ENCODE data around the gene LIN7B.
"Not testable (repeated sequence)": the region's sequence is repeated elsewhere in the genome, so short reads cannot be mapped to it uniquely, and the experiment has no call there.

Gene LIN7B

DNA sequence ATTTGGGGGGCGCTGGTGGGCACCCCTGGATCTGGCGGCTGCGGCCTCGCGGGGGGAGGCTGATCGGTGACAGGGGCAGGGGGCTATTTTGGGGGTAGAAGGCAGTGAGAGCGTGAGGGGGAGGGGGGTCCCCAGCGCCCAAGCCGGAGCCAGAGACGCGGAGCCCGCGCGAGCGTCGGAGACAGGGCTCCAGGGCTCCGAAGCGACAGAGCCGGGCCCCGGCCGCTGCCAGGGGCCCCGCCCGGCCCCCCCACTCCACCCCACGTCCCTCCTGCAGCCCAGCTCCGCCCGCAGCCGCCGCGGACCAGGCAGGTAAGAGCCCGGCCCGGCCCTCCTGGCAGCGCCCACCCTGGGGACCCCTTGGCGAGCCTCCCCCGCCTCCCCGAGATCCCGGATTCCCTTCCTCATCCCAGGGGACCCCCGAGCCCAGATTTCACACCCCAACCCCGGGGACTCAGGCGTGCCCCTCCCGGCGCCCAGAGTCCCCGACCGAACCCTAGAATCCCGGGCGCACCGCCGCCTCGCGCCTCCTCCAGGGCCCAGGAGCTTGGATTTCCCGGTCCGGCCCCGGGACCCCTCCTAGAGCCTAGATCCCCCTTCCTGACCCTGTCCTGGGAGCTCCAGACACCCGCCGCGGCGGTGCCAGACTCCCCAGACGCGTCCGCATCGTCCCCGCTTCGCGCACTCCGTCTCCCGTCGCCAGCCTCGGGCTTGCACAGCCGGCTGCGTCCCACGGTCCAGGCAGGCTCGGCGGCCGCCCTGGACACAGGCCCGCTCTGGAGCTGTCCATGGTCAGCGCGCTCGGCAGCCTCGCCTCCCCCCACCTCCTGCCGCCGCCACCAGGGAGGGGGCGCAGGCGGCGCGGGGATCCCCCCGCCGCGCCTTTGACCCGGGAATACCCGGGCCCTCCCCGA lies 5.5 kb downstream of the LIN7B start, which contains the start of gene PPFIA3:
PPFIA3 (plus strand) TSS at position 134 of the 914 bp plus-strand sequence. CDS start 8,330 bp downstream, outside the sequence.
- H3K4me1 Mint-ChIP-seq: peaks cover 31 to 49% of the 10 kb centered on the region in 2 donors
- no peak for DNase-seq
- ATAC-seq (replicated peaks): no peak
- H3K27me3 Mint-ChIP-seq: peaks cover 13 to 21% of the 10 kb centered on the region in 2 donors
- H3K27ac Mint-ChIP-seq: peak within 1 kb of the TSS; percentile 95
- H3K9me3 Mint-ChIP-seq: no peaks in the 10 kb centered on the region
- H3K4me3 Mint-ChIP-seq: peak within 1 kb of the TSS; percentile 87 to 92
- H3K36me3 Mint-ChIP-seq: peaks cover 9 to 13% of the 10 kb centered on the region in 2 donors

DNA sequence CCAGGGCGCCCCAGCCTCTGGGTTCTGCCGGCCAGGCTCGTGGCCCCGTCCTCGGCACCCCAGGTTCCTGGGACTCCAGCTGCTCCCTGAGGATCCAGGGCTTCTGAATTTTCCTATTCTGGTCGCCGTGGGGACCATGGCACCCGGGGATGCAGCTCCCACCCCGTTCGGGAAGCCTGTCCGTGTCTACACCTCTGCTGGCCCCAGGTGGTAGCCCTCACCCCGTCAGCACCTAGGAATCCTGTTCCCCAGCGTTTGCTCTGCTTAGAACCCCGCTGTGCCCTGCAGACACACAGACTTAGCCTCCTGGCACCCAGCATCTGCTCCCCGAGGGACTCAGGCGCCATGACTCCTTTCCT lies 6.1 kb downstream of the LIN7B start:
- peaks cover 13 to 21% of the 10 kb centered on the region in 2 donors for H3K27me3 Mint-ChIP-seq
- DNase-seq (no peak), ATAC-seq (replicated peaks) (no peak)
- H3K4me1 Mint-ChIP-seq: peaks cover 27 to 45% of the 10 kb centered on the region in 2 donors
- peak overlapping the region; percentile 63 to 87 for H3K4me3 Mint-ChIP-seq
- peak overlapping the region; percentile 7 for H3K27ac Mint-ChIP-seq
- peaks cover 9 to 13% of the 10 kb centered on the region in 2 donors for H3K36me3 Mint-ChIP-seq
- no peaks in the 10 kb centered on the region for H3K9me3 Mint-ChIP-seq

DNA sequence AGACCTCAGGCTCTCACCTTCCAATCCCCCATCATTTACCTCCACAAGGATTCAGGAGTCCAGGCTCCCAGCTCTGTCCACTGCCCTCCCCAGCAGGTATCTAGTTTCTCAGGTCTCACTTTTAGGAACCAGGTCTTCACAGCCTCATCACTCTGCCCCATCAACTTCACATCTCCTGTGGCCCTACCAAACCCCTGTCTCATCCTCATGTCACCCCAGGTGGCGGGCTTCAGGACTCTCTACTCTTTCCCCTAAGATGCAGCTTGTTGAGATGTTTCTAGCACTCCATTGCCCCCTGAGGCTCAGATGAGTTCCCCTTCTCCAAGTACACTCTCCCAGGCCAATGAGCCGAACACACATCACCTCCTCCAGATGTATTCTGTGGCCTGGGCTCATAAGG lies 6.7 kb downstream of the LIN7B start:
- H3K27me3 Mint-ChIP-seq: peaks cover 13 to 21% of the 10 kb centered on the region in 2 donors
- DNase-seq: no peak
- H3K4me1 Mint-ChIP-seq: peaks cover 27 to 42% of the 10 kb centered on the region in 2 donors
- peak overlapping the region; percentile 7 for H3K27ac Mint-ChIP-seq
- H3K36me3 Mint-ChIP-seq: peaks cover 9 to 13% of the 10 kb centered on the region in 2 donors
- no peaks in the 10 kb centered on the region for H3K9me3 Mint-ChIP-seq
- ATAC-seq (replicated peaks): no peak
- peak overlapping the region; percentile 63 to 87 for H3K4me3 Mint-ChIP-seq

DNA sequence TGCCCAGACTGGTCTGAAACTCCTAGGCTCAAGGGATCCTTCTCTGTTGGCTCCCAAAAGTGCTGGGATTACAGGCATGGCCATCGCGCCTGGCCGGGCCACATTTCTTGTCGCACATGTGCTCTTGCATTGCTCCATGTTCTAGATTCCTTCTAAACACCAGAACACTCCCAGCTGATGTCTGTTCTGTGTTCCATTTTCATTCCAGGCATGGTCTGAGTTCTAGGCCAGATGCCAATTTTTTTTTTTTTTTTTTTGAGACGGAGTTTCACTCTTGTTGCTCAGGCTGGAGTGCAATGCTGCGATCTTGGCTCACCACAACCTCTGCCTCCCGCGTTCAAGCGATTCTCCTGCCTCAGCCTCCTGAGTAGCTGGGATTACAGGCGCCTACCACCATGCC lies 7.7 kb downstream of the LIN7B start:
- Mint-ChIP-seq H3K4me1 (peaks cover 21 to 32% of the 10 kb centered on the region in 2 donors), H3K27me3 (peaks cover 13 to 21% of the 10 kb centered on the region in 2 donors)
- not testable (repeated sequence) for H3K9me3 Mint-ChIP-seq; H3K4me3 Mint-ChIP-seq; DNase-seq; ATAC-seq (replicated peaks); H3K27ac Mint-ChIP-seq; H3K36me3 Mint-ChIP-seq

DNA sequence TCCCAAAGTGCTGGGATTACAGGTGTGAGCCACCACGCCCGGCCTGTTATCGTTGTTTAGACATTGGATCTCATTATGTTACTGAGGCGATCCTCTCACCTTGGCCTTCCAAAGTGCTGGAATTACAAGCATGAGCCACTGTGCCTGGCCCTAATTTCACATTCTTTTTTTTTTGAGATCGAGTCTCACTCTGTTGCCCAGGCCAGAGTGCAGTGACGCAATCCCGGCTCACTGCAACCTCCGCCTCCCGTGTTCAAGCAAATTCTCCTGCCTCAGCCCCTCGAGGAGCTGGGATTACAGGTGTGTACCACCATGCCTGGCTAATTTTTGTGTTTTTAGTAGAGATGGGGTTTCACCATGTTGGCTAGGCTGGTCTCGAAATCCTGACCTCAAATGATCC lies 9.1 kb downstream of the LIN7B start:
- not testable (repeated sequence) for H3K4me3 Mint-ChIP-seq; DNase-seq; ATAC-seq (replicated peaks); H3K9me3 Mint-ChIP-seq; H3K36me3 Mint-ChIP-seq; H3K27ac Mint-ChIP-seq
- peaks cover 13 to 21% of the 10 kb centered on the region in 2 donors for H3K27me3 Mint-ChIP-seq
- H3K4me1 Mint-ChIP-seq: peaks cover 14 to 27% of the 10 kb centered on the region in 2 donors

DNA sequence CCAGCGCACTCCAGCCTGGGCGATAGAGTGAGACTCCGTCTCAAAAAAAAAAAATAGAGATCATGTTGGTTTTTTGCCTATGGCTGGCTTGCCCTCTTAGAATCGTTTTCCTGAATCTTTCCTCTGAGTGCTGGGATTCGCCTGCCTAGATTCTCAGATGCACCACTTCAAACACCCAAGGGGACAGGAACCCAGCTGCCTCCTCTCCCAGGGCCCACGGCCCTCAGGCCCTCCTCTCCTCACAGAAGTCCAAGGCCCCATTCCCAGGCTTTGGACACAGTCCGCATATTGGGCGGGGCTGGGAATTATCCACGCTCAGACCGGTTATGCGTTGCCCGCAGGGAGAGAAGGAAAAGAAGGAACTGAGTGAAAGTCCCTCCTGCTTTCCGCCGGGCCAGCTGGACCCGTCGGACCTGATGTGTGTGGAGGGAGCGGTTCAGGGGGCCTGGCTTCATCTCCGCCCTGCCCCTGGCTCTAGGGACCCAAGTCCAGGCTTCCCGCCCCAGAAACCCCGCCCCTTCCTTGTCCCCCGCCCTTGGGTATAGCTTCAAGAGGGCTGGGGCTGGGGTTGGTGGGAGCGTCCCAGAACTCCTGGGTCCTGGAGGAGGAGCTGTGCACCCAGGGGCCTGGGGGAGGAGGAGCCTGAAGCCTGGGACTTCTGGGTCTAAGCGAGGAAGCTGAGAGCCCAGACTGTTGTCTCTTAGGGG lies 11.0 kb downstream of the LIN7B start:
- peaks cover 16 to 24% of the 10 kb centered on the region in 2 donors for H3K27me3 Mint-ChIP-seq
- H3K4me1 Mint-ChIP-seq: peaks cover 19 to 25% of the 10 kb centered on the region in 2 donors
- ATAC-seq (replicated peaks): no peak
- no peak for DNase-seq
- H3K27ac Mint-ChIP-seq: no peak overlapping the region
- no peak overlapping the region for H3K4me3 Mint-ChIP-seq
- peaks cover under 1 to 12% of the 10 kb centered on the region in 2 donors for H3K36me3 Mint-ChIP-seq
- peaks cover 3 to 6% of the 10 kb centered on the region in 2 donors for H3K9me3 Mint-ChIP-seq

DNA sequence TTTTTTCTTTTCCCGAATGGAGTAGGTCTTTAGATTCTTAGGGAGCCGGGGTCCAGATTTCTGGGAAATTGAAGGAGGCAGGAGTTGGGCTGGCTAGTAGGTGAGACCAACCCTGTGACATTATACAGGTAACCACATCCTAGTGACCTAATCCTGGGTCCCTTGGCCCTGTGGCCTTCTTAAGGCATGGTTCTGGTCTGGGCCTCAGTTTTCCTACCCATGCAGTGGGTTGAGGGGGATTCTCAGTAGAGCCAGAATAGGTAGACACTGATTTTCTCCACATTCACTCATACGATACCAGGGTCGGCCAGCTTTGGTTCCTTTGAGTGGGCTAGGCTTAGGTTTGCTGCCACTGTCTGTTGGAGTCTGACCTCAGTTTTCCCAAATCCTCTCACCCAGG lies 12.4 kb downstream of the LIN7B start:
- H3K27me3 Mint-ChIP-seq: peaks cover 6 to 16% of the 10 kb centered on the region in 2 donors
- no peak overlapping the region for H3K4me3 Mint-ChIP-seq
- DNase-seq: no peak
- H3K36me3 Mint-ChIP-seq: peaks cover 2 to 12% of the 10 kb centered on the region in 2 donors
- peaks cover 13 to 16% of the 10 kb centered on the region in 2 donors for H3K4me1 Mint-ChIP-seq
- ATAC-seq (replicated peaks): no peak
- peaks cover 3 to 6% of the 10 kb centered on the region in 2 donors for H3K9me3 Mint-ChIP-seq
- H3K27ac Mint-ChIP-seq: no peak overlapping the region

DNA sequence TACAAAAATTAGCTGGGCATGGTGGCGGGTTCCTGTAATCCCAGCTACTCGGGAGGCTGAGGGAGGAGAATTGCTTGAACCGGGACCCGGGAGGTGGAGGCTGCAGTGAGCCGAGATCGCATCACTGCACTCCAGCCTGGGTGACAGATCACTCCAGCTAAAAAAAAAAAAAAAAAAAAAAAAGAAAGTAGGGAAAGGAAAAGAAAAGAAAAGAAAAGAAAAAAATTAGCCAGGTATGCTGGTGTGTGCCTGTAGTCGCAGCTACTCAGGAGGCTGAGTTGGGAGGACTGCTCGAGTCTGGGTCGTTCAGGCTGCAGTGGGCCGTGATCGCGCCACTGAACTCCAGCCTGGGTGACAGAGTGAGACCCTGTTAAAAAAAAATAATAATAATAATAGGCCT lies 13.1 kb downstream of the LIN7B start:
- not testable (repeated sequence) for H3K9me3 Mint-ChIP-seq; ATAC-seq (replicated peaks); DNase-seq; H3K27ac Mint-ChIP-seq
- peak overlapping the region in 1 of 2 donors; percentile 4 for H3K4me3 Mint-ChIP-seq
- peaks cover 4 to 14% of the 10 kb centered on the region in 2 donors for H3K27me3 Mint-ChIP-seq
- peaks cover 13 to 16% of the 10 kb centered on the region in 2 donors for H3K4me1 Mint-ChIP-seq
- H3K36me3 Mint-ChIP-seq: peaks cover 2 to 12% of the 10 kb centered on the region in 2 donors

DNA sequence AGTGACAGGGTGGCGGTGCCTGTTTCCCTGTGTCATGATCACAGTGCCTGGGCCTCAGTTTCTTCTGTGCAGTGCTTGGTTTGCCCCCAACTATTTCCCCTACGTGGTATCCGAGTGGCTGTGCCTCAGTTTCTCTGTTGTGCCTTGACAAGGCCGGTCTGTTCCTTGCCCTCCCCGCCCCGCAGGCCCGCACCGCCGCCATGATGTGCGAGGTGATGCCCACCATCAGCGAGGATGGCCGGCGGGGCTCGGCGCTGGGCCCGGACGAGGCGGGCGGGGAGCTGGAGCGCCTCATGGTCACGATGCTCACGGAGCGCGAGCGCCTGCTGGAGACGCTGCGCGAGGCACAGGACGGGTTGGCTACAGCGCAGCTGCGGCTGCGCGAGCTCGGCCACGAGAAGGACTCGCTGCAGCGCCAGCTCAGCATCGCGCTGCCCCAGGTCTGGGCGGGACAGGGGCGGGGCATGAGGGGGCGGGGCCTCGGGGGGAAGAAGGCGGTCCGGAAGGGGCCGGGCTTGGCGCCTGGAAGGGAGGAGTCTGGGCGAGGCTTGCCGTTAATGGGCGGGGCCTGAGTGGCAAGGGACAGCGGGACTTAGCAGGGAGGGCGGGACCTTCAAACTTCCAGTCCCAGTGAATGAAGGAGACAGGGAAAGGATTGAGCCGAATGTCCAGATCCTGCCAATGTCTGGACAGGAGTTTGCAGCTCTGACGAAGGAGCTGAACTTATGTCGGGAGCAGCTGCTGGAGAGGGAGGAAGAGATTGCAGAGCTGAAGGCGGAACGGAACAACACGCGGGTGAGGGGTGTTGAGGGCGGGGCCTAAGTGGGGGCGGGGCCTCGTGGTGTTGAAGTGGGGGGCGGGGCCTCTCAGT lies 13.7 kb downstream of the LIN7B start:
- H3K27me3 Mint-ChIP-seq: peaks cover 4 to 11% of the 10 kb centered on the region in 2 donors
- DNase-seq (peak; percentile 93), ATAC-seq (replicated peaks) (peak; percentile 92 to 97)
- peak overlapping the region; percentile 93 to 95 for H3K4me3 Mint-ChIP-seq
- peak overlapping the region; percentile 88 for H3K27ac Mint-ChIP-seq
- H3K36me3 Mint-ChIP-seq: peaks cover 5 to 16% of the 10 kb centered on the region in 2 donors
- peaks cover 15 to 20% of the 10 kb centered on the region in 2 donors for H3K4me1 Mint-ChIP-seq
- peaks cover 3 to 6% of the 10 kb centered on the region in 2 donors for H3K9me3 Mint-ChIP-seq

DNA sequence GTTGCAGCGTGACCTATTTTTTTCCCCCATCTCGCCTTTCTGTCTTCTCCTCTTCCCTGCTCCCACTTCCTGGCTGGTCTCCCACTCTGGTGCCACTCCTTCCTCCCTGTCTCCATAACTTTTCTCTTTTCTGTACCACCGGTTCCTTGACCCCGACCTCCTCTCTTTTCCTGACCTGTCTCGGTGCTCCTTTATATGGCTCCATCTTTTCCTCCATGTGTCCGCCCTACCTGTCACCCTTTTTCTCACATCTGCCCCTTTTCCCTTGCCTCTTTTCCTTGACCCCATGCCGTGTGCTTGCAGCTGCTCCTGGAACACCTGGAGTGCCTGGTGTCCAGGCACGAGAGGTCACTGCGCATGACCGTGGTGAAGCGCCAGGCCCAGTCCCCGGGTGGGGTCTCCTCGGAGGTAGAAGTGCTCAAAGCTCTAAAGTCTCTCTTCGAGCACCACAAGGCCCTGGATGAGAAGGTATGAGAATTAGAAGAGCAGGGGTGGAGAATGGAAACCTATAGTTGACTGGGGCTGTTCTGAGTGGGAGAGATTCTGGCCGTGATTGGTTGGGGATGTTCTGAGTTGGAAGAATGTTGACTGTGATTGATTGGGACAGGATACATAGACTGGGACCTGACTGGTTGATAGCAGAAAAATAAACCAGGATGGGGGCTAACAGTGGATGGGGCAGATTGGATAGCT lies 14.5 kb downstream of the LIN7B start:
- no peak overlapping the region for H3K27ac Mint-ChIP-seq

DNA sequence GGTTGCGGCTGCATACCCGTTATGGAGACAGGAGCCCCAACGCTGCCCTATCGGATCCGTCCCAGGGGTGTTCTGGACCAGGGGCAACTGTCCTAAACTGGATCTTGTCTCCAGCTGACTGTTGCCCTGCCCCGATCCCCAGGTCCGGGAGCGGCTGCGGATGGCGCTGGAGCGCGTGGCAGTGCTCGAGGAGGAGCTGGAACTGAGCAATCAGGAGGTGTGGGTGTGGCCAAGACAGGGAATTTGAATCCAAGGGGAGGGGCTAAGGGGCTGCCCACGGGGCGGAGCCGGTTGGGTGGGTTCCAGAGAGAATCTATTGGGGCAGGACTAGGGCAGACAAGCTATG lies 15.0 kb downstream of the LIN7B start:
- H3K36me3 Mint-ChIP-seq: peaks cover 11 to 25% of the 10 kb centered on the region in 2 donors
- DNase-seq (no peak), ATAC-seq (replicated peaks) (no peak)
- peaks cover 6 to 7% of the 10 kb centered on the region in 2 donors for H3K9me3 Mint-ChIP-seq
- peaks cover 23 to 33% of the 10 kb centered on the region in 2 donors for H3K4me1 Mint-ChIP-seq
- peaks cover 17 to 21% of the 10 kb centered on the region in 2 donors for H3K27me3 Mint-ChIP-seq
- H3K4me3 Mint-ChIP-seq: peak overlapping the region in 1 of 2 donors; percentile 95
- peak overlapping the region; percentile 54 for H3K27ac Mint-ChIP-seq

More for the DNA sequence above, 14.5 kb downstream of the LIN7B start:
- ATAC-seq (replicated peaks) (no peak), DNase-seq (no peak)
- Mint-ChIP-seq H3K4me3 (peak overlapping the region; percentile 93 to 95), H3K36me3 (peaks cover 9 to 22% of the 10 kb centered on the region in 2 donors), H3K27me3 (peaks cover 12 to 17% of the 10 kb centered on the region in 2 donors), H3K9me3 (peaks cover 5 to 6% of the 10 kb centered on the region in 2 donors), H3K4me1 (peaks cover 22 to 27% of the 10 kb centered on the region in 2 donors)

DNA sequence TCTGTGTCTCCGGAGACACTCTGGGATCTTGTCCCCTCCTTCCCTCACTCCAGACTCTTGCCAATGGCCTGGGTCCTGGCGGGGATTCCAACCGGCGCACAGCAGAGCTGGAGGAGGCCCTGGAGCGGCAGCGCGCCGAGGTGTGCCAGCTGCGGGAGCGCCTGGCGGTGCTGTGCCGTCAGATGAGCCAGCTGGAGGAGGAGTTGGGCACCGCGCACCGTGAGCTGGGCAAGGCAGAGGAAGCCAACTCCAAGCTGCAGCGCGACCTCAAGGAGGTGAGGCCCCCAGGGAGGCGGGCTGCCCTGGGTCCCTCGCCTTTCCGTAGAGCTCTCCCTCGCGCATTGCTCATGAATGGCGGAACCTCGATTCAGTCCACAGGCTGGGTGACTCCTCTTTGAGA lies 16.2 kb downstream of the LIN7B start:
- DNase-seq: no peak
- Mint-ChIP-seq H3K36me3 (peaks cover 14 to 33% of the 10 kb centered on the region in 2 donors), H3K9me3 (peaks cover 6 to 7% of the 10 kb centered on the region in 2 donors), H3K27ac (no peak overlapping the region), H3K4me1 (peaks cover 26 to 41% of the 10 kb centered on the region in 2 donors), H3K4me3 (no peak overlapping the region), H3K27me3 (peaks cover 28 to 29% of the 10 kb centered on the region in 2 donors)
- no peak for ATAC-seq (replicated peaks)

Measured in stimulated activated naive B cell treated with anti-CD40 and anti-IgM and Interleukin-4, amounts not matched to agents 10 μg/mL and 1 μg/mL and 100 μg/mL, for 72 hours (primary cell).